Islet precursor cell (in vitro differentiated cells): Measurements from ENCODE around the gene FAM120B.

Source experiments
- DNase-seq: peaks from one replicate; pipeline ENCODE4 v3.0.0-alpha.2; 2018

The FAM120B gene

GRCh38 chr6:170429450-170429849, 122.9 kb downstream of the FAM120B start:
- DNase-seq = no peak

- no peak for DNase-seq
Observed at GRCh38 chr6:170433163-170434116, 126.9 kb downstream of the FAM120B start.

DNA sequence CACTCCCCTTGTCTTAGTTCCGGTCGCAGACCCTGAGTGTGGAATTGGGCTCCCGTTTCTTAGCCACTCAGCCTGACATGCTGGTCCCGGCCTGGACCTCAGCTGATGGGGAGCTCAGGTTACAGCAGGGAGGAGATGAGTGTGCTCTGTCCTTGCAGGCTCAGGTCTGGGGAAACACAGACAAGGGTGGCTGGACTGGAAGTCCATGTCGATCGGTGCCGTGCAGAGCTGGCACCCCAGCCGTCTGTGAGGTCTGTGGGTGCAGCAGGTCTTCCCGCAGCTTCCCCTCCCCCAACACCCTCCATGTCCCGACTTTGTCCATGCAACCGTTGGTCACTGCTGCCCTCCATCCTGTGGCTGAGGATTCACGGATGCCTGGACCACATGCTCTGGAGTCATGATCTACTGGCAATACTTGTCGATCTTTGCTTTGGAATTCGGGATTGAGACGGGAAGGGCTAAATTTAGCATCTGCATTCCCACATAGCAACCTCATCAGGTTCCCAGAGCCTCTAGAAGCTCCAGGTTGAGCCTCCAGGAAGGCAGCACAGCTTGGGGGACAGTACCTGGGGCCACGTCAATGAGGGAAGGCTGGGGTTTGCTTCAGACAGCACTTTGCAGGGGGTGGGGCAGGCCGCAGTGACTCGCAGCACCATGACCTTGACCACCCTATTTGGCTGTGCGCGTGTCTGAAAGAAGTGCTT, 127.7 kb downstream of the FAM120B start:
- DNase-seq = no peak

DNA sequence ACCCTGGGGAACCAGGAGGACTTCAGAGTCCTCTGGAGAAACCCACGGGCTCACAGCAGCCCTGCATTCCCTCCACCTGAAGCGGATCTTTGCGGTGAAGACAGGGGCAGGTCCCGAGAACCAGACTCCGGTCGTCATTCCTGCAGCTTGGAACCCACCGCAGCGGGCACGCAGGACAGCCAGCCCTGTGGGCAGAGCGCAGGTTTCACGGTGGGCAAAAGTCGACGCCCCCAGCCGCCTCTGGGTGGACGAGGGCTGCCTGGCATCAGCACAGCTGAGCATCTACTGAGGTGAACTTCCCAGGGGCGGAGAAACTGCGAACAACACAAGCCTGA, 128.2 kb downstream of the FAM120B start:
- no peak for DNase-seq

DNA sequence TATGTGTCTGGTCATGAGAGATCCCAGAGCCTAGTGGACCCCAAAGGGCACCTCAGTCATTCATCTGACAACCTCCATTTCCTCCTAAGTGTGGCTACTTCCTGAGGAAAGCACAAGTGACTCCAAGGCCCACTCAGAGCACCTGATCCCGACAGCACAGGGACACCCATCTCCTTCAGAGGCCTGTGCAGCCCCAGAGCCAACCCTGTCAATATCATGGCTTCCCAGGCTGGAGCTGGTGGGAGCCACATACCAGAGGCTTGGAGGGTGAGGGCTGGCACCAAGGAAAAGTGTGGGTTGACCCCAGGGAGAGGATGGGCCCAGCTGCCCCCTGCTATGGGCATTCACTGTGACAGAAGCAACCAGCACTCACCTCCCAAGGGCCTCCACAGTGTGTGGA, 129.2 kb downstream of the FAM120B start:
- DNase-seq = no peak

- no peak for DNase-seq
Observed at GRCh38 chr6:170436209-170436809, 129.8 kb downstream of the FAM120B start.

DNA sequence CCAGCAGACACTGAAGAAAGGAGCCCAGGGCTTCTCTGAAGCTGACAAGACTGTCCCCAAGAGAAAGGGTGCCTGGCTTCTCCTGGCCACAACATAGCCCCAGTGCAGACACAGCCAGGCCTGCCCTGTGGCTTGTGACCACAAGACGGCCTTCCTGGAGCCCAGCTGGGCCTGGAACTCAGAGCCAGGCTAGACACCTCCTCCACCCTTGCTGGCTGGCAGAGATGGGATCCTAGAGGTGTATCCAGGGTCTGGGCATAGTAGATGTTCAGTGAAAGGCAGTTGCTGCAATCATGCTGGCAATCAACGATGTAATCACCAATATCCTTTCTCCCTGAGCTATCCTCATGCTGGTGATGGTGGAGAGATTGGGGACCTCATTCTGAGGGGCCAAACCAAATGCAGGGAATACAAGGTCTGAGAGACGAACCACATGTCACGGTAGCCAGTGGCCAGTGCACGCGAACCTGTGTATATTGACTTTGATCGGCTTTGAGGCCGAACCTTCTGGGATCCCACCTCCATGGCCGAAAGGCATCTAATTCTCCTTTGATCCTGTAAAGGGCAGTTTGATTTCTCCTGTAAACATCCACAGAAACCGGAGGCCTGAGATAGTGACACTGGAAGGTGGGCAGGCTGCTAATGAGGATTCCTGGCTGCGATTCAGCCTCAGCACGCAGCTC, 131.3 kb downstream of the FAM120B start:
- peak; percentile 54 for DNase-seq

- peak; percentile 97 for DNase-seq
Observed at GRCh38 chr6:170438402-170438753, 131.8 kb downstream of the FAM120B start.

DNA sequence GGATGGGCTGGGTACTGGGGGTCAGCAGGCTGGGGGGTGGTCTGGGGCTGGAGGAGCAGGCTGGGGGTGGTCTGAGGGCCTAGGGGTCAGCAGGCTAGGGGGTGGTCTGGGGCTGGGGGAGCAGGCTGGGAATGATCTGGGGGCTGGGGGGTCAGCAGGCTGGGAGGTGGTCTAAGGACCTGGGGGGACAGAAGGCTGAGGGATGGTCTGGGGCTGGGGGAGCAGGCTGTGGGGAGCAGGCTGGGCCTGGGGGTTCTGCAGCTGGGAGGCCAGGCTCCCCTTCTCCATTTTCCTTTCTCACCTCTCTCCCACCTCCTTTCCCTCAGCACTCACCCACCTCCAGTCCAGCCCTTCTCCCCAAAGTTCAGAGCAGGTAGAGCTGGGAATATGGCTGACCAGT, 132.3 kb downstream of the FAM120B start:
- no peak for DNase-seq

DNA sequence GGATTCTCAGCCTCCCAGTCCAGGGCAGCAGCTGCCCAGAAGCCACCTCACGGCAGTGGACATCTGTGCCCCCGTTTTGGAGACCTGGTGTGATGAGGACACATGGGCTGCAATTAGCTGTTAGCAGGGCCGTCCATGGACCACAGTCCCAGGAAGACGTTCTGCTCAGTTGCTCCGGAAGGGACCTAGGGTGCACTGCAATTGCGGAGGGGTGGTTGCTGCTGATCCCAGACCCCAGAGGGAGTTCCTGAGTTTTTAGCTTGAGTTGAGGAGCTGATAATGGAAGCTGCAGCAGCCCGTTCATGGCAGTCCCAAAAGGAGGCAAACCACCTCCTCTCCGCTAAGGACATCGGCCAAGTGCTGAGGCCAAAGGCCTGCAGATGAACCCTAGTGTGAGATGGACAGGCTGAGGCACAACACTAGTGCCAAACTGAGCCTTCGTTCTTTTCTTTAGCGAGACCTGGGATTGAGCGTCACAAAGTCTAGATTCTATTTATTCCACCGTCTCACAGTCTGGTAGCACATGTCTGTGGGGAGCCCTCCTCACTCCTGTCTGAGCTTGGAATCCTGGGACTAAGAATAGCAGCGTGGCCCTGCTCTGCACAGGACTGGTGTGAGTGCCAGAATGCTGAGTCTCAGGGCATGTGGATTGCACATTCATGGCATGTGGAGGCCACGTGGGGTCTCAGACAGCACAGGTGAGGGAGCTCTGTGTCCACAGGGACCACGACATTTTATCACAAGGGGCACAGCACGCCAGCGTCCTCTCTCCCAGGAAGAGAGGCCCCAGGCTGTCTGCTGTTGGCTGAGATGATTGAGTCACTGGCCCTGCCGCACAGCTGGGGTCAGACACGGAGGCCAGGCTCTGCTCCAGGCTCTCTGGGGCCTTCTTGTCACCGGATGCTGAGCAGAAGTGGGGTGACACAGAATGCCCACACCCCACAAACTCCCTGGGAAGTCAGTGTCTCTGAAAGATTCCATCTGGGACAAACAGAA, 133.1 kb downstream of the FAM120B start:
- DNase-seq = peak; percentile 55

GRCh38 chr6:170440437-170440836, 133.9 kb downstream of the FAM120B start:
- DNase-seq = peak; percentile 46

GRCh38 chr6:170441316-170441715, 134.8 kb downstream of the FAM120B start:
- no peak for DNase-seq

GRCh38 chr6:170442596-170442995, 136.0 kb downstream of the FAM120B start:
- no peak for DNase-seq

DNA sequence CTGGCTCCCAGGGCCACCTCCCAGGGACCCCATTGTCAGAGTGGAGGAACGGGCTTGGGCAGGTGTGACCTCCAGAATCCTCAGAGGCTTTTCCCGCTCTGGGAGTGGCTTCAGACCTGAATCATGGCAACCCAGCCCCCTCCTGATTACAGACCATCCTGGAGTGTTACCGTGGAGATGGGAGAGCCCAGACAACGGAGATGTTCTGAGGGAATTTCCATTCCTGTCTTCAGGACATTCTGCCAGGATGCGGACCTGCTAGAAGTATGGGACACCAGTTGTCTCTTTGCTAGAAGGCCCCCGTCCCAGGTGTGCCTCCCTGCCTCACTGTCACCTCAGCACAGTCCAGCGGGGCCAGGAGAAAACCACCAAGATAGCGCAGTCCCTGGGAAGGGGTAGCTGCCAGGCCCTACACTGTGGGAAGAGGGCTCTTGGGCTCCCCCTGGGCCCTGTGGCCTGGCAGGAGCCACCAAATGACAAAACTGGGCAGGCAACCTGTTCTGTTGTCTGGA, 136.6 kb downstream of the FAM120B start:
- peak; percentile 72 for DNase-seq

DNA sequence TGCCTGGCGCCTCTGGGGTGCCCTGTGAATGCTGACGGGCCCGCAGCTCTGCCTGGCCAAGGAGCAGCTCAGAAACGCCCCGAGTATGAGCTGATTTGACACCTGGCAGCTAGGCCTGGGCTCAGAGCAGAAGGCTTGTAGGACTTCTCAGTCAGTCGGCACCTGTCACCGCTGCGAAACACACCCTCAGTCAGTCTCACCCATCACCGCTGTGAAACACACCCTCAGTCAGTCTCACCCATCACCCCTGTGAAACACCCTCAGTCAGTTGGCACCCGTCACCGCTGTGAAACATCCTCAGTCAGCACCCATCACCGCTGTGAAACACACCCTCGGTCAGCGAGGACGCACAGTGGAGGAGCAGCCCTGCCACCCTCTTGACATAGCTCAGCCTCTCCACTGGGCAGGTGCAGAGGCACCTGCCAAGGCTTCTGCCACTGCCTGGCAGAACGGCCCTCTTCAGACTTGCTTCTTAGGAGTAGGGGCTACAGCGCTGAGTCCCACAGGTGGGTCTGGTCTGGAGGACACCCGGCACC, 137.6 kb downstream of the FAM120B start:
- DNase-seq = no peak

DNA sequence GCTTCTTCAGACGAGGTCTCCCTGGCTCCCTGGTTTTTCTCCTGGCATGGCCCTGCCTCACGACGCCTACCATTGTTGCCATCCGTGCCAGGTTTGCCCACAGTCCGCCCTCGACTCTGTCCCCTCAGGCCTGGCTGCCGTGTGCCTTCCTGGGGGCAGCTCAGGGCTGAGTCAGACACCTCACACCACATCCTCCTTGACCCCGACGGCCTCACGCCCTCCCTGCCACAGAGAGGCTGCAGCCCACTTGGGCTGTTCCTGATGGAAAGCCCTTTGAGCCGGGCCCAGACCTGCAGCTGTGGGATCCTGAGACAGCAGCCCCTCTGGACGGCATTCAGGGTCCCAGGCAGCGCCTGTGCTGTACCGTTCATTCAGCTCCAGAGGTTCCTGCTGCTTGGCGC, 138.3 kb downstream of the FAM120B start:
- DNase-seq = peak; percentile 49

DNA sequence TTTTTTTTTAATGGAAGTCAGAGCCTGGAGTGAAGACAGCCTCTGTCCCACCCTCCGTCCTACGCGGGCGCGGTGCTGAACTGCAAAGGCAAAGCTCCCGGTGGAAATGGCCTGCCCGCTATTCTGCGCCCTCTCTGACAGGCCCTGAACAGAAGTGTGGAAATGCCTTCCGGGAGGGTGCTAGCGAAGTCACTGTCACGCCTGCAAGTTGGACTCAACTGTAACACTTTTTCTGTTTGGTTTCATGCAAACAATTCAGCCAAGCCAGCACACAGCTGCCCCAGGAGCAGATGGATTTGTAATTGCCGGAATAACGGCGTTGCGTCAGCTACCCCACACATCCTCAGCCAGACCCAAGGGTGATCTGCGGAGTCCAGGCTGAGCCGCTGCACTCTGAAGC, 138.9 kb downstream of the FAM120B start:
- peak; percentile 43 for DNase-seq

- DNase-seq = peak; percentile 50
Observed at GRCh38 chr6:170445971-170446370, 139.4 kb downstream of the FAM120B start.

DNA sequence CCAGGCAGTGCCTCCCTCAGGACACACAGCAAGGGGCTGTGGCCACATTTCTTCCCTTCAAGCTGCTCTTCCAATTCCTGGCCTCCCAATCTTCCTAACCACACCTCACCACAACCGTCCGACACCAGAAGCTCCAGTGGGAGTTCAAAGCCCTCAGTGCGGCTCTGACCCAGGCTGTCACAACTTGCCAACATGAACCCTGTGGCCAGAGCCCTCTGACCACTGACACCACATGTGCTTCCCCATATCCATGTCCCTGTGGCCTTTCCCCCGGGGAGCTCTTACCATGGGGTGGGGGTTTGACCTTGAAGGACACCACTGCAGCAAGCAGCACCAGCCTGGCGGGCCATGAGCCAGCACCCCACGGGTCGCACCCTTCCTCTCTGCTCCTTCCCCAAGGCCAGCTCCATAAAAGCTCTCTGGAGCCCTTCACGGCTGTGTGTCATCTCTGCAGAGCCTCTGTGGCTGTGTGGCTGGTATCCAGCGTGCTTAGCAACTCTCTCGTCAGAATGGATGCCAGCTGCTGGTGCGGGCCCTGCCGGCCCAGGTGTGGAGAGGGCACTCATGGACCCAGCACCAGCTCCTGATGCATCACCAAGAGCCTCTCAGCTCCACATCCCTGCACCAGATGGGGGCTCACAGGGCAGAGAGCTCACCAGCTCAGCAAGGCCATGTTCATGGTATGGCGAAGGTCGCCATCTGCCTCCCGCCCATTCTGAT, 140.4 kb downstream of the FAM120B start:
- DNase-seq = no peak

DNA sequence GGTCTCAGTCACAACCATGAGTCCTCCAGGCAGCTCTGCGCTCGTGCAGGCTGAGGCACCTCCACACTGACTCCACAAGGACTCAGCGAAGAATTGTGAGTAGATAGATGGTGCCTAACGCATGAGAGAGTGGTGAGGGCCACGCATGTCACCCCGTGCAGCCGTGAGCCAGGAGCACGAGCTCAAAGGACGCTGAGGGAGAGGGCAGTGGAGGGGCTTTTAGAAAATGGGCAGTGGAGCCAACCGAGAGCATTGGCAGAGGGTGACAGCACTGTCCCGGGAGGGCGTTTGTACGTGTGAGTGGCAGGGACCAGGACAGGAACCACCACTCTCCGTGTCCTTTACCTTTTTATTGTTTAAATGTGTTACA, 141.0 kb downstream of the FAM120B start:
- no peak for DNase-seq

GRCh38 chr6:170448317-170448716, 141.8 kb downstream of the FAM120B start:
- no peak for DNase-seq
